Right forelimb (tissue), 1 donor: ENCODE measurements around the gene ME3.
"Not testable (repeated sequence)": the region's sequence is repeated elsewhere in the genome, so short reads cannot be mapped to it uniquely, and the experiment has no call there.

Experiments used
- DNase-seq: peaks from one replicate; pipeline ENCODE4 v3.0.0-alpha.2; 2018

Gene ME3

GRCh38 chr11:86580535-86580934, 91.9 kb downstream of the ME3 start:
- no peak for DNase-seq

GRCh38 chr11:86579406-86579731, 93.0 kb downstream of the ME3 start:
- DNase-seq, result no peak

GRCh38 chr11:86578727-86579405, 93.5 kb downstream of the ME3 start:
- no peak for DNase-seq

GRCh38 chr11:86577644-86578636, 94.5 kb downstream of the ME3 start:
- peak; percentile 62 for DNase-seq

GRCh38 chr11:86576946-86577624, 95.3 kb downstream of the ME3 start:
- no peak for DNase-seq

- DNase-seq, result no peak
Measured at GRCh38 chr11:86575927-86576326, 96.5 kb downstream of the ME3 start.

GRCh38 chr11:86575208-86575855, 97.1 kb downstream of the ME3 start:
- DNase-seq, result no peak

GRCh38 chr11:86574493-86575207, 97.8 kb downstream of the ME3 start:
- no peak for DNase-seq

- DNase-seq, result no peak
Measured at GRCh38 chr11:86571273-86571948, 101.0 kb downstream of the ME3 start.

- DNase-seq, result no peak
Measured at GRCh38 chr11:86570451-86570850, 102.0 kb downstream of the ME3 start.

GRCh38 chr11:86570020-86570419, 102.4 kb downstream of the ME3 start:
- DNase-seq, result no peak

GRCh38 chr11:86569109-86569508, 103.3 kb downstream of the ME3 start:
- DNase-seq, result no peak

- DNase-seq, result no peak
Measured at GRCh38 chr11:86565801-86566312, 106.6 kb downstream of the ME3 start.

GRCh38 chr11:86565388-86565787, 107.0 kb downstream of the ME3 start:
- DNase-seq, result no peak

GRCh38 chr11:86562842-86563241, 109.6 kb downstream of the ME3 start:
- DNase-seq, result not testable (repeated sequence)

- no peak for DNase-seq
Measured at GRCh38 chr11:86559311-86559945, 113.0 kb downstream of the ME3 start.

GRCh38 chr11:86558841-86559240, 113.6 kb downstream of the ME3 start:
- DNase-seq, result no peak

GRCh38 chr11:86558207-86558606, 114.2 kb downstream of the ME3 start:
- no peak for DNase-seq

GRCh38 chr11:86555866-86556265, 116.5 kb downstream of the ME3 start:
- no peak for DNase-seq

- no peak for DNase-seq
Measured at GRCh38 chr11:86555401-86555800, 117.0 kb downstream of the ME3 start.

GRCh38 chr11:86553265-86553664, 119.2 kb downstream of the ME3 start:
- no peak for DNase-seq
